Measurements from ENCODE around the gene RNF26.
"Not testable (repeated sequence)": the region's sequence is repeated elsewhere in the genome, so short reads cannot be mapped to it uniquely, and the experiment has no call there.

The RNF26 gene

DNA sequence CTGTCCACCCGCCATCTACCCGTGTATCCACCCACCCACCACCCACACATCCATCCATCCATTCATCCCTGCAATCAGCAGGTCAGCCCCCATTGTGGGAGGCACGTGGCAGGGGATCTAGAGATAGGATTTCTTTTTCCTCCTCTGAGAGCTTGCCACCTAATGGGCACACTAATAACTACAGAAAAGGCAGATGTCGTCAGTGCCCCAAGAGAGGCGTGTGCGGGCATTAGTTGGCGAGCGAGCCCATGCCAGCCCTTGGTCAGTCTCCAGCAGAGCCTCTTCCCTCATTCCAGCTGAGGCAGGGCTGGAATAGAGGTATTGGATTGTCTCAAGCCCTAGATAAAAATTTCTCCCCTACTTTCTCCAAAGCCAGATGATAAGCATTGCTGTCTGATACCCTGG is 37.5 kb downstream of the RNF26 start:
- peak; percentile 15 to 40 for DNase-seq

DNA sequence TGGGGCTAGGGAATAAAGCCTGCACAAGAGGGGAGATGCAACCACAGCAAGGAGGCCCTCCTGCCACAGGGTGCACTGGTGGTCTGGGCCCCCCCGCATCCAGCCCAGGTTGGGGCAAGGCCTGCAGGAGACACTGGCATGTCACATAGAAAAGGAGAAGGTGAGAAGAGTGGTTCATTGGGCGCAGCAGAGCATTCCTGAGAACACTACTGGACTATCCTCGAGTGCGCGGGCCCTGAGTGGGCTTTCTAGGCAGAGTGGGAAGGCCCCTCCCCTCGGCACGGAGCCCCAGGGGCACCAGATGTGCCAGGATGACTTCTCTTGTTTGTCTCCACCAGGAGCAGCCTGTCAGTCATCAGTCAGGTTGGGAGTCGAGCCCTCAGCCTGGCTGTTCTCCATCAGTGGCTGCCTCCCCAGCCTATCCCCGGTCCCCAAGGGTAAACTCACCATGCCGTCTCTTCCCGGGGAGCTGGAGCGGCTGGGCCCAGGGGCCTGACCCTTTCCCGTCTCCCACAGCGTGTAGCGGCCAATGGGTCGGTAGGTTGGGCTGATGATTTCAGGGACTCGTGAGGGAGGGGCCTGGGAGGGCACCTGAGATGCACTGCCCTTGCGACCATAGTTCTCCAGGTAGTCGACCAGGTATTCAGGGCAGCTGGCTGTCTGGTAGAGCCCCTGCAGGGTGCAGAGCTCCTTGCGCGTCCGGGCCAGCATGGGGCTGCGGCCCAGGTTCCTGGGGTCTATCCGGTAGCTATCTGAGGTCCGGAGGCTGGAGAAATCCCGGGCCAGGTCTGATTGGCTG is 38.1 kb downstream of the RNF26 start:
- DNase-seq: no peak

DNA sequence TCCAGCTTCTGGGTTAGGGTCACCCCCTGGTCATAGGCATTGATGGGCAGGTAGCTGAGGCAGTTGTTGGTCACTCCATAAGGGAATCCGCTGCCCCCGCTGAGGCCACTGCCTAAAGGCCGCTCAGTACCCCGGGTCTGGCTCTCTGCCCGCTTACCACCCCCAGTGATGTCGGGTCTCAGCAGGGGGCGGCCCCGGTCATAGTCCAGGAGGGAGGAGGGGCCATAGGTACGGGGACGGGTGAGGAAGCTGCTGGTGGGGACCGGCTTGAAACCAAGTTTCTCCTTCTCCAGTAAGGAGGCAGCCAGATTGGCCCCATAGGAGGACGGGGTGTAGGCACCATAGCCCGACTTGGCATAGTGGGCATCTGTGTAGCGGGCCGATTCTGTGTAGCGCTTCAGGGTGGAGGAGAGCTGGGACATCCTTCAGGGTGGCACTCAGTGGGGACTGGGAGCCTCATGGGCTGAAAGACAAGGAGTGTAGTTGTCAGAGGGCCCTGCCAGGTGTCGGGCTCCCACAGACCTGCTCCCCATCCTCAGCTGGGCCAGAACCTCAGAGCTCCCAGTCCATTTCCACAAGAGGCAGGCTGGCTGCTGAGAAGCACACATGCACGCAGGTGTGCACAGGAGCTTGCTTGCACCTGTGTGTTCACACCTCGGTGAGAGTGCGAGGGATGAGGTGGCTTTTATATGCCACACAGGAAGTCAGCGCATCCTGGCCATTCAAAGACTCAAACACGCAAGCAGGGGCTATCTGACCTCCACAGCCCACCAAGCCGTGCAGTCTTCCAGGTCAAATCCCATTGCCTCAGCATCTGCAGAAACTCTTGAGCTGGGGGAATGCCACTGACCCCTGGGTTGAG is 39.0 kb downstream of the RNF26 start:
- no peak for DNase-seq

DNA sequence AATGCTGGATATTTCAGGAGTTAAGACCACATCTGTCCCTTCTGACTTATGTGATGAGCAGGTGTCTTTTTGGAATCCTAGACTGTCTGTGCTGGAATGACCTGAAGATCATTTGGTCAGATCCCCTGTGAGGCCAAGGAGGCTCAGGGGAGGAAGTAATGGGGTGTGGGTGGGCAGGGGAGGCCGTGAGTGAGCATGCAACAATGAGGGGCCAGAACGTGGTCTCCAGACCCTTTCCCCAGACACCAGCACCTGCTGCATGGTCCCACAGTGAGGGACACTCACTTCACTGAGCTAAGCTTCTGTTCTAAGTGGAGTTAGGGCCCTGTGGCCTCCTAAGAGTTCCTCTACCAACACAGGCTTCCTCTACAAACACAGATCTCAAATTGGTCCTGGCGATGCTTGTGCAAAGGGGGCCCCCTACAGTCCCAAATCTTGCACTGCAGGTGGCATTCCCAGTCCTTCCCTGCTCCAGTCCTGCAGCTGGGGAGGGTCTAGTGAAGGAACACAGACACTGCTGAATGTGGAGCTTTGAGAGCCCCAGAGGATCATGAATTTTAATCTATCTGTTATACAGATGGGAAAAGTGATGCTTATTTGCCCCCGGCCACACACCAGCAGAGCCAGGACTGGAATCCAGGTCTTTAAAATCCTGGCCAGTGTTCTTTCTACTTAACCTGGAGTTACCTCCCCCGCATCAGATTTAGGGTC is 39.7 kb downstream of the RNF26 start:
- DNase-seq: peak; percentile 74 to 83

DNA sequence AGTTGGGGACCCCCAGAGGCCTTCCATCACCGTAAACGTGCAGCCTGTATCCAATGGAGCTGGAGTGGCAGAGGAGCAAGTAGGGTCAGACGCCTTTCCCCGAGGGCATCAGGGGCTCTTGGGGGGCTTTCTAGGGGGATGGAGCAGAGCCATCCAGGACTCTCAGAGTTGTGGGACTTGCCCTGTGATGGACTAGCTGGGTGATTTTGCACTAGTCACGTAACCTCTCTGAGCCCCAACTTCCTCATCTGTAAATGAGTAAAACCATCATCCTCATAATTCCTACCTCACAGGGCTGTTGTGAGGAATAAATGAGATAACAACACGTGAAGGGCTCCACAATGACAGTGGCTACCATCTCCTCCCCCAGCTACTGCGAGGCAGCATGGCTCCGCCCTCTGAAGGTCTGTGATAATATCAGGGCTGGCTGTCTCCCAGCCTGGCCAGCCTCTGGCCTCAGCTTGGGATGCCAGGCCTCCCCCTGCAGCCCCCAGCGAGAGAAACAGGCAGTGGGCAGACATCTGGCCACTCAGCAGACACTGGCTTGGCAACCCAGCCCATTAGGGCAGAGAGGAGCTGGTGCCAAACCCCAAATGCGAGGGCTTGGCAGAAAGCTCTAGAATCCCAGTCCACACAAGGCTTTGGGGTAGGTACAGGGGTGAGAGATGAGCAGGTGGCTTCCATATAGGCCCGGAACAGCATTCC is 40.5 kb downstream of the RNF26 start:
- DNase-seq: no peak

DNA sequence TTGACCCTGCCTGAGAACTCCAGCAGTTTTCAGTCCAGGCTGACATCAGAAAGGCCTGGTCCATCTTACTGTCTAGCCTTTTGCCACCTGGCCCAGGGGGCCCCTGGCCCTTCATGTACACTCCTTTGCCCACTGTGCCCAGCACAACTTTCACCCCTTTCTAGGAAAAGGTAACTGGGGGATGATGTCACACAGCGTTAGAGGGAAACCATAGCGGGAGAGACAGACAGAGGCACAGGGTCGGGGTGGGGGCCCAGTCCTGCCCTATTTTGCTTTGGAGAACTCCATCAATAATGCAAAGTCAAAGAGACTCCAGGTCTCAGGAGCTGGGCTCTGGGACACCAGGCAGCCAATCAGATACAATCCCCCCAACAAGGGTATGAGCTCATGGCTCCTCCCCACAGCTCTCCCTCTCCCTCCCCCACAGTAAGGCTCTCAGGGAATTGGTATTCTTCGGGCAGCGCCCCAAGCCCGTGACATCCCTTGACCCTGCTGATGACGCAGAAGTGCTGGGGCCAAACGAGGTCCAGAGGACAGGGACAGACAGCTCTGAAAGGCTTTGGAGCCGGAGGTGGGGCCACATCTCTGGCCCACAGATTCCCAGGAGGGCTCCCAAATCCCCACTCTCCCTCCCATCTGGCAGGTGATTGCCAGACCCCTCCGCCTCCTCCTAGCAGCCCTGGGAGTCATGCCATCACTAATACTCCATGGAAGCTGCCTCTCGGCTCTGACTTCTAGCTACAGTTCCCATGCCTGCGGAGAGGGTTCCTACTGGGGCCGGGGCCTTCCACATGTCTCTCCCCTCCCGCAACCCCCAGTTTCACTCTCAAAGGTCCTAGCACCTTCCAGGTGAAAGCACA is 41.2 kb downstream of the RNF26 start:
- no peak for DNase-seq

DNA sequence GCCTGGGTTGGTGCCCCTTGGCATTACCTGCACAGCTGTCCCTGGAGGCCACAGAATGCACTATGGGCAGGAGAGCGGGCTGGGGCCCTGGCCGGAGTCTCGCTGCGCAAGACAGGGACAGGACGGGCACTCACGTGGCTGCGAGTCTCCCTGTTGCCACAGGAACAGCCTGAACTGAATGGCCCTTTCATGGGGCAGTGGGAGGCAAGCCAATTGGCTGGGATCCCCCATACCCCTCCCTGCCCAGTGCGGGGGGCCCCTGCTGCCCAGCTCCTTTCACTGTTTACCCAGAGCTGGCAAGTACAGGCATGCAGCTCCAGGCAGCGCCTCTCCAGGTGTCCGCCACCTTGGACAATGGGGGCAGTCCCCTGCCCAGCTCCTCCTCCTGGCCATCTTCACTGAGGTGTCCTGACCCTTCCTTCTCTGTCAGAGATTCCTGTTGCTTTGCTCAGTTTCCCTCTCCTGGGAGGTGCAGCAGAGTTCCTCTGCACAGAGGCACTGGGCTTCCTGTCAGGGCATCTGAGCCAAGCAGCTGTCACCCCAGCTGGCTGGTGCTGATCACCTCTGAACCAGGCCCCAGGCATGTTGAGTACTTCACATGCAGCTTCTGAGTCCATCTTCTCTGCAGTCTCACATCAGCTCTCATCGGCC is 42.0 kb downstream of the RNF26 start:
- DNase-seq: no peak

DNA sequence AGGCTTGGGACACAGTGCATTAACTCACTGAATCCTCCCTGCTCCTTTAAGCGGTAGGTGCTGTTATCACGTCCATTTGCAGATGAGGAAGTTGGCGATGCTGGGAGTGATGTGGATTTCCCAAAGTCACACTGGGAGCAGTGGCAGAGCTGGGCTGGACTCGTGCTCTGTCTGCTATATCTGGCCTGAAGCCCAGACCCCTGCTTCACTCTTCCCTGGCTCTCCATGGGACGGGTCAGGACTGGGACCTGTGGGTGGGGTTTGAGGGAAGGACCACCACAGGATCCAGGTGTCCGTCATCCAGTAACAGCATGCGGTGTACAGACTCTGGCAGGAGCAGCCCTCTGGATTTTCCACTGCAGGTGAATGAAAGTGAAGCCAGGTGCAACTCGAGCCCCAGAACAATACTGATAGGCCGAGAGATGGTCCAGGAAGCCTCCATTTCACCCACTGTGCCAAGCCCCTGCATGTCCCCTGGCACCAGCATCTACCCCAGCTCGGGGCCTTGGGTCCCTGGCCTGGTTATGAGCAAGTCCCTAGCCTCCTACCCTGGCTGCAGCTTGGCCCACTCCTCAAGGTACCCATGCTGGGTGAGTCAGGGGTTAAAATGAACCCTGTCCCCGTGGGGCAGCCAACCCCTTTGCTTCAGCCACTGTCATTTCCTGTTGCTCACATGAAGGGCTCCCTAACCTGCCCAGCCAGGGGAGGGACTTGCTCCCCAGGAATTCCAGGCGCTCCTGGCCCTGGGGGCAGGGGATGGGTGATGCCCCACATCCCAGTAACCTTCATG is 43.0 kb downstream of the RNF26 start:
- no peak for DNase-seq

DNA sequence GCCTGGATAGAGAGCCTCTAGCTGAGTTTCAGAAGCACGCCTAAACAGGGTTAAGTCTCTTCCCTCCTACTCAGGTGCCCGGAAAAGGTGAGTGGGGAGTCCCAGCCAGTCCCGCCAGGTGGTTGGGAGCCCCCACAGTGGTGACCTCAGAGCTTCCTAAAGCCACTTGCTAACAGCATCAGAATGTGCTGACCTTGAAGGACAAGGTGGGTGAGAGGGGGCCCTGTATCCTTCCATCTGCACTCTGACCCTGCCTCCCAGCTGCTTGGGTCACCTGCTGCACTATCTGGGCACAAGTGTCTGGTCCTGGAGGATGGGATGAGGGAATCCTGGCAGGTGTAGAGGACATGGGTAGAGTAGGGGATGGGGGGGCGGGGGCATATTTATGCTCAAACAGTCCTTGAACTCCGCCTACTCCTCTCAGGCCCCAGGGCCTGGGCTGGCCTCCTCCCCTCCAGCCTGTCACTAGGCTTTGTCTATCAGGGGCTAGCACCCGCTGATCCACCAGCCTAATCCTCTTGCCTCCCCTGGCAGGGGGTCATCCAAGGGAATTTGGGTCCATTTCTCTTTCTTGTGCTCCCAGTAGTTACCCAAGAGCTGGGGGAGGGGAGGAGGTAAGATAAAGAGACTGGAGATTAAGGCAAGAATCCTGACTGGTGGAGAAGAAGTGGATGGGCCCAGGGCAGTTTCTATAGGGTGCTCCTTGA is 43.8 kb downstream of the RNF26 start:
- DNase-seq: no peak

DNA sequence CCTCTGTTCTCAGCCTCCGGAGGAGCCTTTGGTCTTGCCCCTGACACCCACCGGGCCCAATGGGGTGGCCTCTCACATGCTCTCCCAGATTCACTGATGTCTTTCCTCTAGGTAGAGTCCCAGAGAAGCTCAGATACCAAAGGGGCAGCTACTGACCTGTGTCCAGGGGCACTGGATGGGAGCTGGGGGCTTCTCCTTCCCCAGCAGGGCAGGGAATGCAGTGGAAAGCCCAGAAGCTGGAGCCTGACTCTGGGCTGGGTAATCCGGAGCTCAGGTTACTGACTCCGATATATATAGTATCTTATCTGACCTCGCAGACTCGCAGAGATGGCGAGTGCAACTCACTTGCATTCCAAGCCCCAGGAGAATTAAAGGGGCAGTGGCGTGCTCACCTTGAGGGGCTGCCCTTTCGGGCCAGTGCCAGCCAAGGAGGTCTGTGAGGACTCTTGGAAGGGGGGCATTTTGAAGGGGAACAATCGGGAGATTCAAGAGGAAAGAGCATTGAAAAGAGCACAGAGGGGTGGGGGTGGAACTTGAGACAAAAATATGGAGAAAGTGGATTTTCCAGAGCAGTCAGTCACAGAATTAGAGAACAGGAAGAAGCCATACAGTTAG is 44.6 kb downstream of the RNF26 start:
- no peak for DNase-seq

DNA sequence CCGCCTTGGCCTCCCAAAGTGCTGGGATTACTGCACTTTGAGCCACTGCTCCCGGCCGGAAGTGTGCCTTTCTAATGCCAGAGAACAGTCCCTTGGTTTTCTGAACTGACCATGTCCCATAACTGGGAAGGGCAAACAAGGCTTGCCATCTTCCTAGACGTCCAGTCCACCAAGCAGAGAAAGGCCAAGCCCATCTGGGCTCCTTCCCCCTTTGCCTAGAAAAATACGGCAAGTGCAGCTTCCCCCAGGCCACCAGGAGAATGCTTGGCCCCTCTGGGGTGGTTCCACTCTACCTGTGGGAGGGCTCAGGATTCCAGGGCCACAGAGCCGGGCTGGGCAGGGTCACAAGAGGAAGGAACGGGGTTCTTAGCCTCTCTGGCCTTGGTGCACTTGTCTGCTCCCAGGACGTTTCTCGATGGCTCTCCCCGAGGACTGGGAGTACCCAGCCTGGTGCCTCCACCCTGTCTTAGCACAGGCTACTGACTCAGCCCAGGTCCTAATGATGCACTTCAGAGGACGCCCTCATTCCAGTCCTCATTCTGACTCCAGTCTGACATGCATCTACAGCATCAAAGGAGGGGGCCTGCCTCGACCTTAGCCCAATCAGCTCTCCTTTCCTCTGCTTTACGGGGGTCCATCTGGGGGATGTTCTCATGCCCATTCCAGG is 46.0 kb downstream of the RNF26 start:
- no peak for DNase-seq

DNA sequence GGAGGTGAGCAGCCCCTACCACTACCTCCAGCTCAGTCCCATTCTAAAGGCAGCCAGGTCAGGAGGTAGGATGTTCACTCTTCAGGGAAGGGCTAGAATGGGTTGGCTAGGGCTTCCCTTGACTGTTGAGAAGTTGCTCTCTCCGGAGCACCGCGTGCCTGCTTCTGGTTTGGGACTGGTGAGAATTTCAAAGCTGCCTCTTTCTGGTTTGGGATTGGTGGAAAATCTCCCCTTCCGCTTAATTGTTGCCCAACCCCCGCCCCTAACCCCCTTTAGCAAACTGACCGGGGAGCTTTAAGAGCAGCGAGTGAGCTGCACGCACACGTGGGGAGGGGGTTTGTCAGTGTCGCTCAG is 46.5 kb downstream of the RNF26 start:
- DNase-seq: no peak

DNA sequence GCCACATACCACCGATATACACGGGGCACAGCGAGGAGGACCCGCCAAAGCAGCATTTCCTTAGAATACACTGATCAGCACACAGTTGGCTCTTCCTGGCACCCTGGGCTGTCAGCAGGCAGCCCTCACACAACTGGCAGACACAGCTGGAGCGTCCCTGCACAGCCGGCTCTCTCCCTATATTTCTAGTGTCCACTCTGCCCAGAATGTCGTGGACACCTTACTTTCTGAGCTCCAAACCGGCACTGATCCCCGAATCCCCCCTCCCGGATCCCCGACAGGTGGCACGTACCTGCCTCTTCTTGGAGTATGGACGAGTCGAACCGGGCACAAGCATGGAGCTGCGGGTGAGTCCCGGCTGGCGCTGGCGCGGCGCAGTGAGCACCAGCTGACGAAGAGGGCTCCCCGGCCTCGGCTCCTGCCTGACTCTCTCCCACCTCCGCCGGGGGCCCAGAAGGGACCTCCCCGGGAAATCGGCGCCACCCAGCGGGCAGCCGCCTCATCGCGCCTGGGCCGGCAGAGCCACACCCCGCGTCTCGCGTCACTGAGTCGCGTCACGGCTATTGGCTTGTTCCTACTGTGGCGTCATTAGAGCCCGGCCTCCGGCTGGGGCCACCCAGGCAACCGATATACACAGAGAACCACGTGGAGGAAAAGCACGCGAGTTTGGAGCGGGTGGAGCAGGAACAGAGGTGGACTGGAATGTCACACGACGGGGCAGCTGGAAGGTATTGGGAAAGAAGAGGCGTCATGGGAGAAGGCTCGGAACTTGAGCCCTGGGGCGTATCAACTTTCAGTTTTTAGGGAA is 47.1 kb downstream of the RNF26 start, which contains the start of gene USP2:
Gene USP2, minus strand, starts transcription at position 510 of the 808 bp plus-strand sequence. CDS start 8,210 bp downstream, outside the sequence.
- DNase-seq: peak; percentile 97 to 98

DNA sequence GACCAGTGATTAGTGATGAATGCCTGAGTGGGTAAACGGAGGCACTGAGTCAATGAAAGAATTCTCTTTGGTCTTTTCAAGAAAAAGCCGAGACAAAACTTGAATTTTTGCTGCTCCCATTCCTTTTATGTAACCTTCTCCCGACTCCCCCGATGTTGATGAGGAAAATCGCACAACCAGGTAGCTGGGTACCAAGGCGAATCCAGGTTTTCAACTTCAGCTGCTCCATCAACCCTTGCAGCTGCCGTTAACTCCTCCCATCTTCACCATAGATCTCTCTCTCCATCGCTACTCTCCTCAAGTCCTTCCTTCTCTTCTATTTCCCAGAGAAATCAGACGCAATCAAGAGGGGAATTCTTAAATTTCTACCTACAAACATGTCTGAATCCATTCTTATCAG is 47.8 kb downstream of the RNF26 start:
- DNase-seq: no peak

DNA sequence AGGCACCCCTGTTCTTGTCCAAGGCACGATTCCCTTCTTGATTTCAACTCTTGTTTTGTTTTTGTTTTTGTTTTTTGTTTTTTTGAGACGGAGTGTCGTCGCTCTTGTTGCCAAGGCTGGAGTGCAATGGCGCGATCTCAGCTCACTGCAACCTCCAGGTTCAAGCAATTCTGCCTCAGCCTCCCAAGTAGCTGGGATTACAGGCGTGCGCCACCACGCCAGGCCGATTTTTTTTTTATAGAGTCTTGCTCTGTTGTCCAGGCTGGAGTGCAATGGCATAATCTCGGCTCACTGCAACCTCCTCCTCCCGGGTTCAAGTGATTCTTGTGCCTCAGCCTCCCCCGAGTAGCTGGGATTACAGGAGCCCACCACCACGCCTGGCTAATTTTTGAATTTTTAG is 48.2 kb downstream of the RNF26 start:
- not testable (repeated sequence) for DNase-seq

DNA sequence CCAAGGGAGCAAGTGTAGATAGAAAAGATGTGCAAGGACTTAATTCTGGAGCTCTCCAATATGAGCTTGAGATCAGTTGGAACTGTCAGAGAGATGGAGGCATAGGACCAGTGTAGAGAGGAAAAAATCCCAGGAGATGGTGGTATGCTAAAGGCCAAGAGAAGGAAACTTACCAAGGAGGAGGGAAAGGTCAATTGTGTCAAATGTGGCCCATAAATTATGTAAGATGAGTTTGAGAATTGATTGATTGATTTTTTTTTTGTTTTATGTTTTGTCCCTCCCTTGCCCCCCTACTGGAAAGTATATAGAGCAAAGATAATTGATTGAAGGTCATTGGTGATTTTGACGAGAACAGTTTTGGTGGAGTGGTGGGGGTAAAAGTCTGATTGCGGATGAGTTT is 50.0 kb downstream of the RNF26 start:
- no peak for DNase-seq
